GM18858 (cell line): ENCODE measurements around the gene TNNI3K.

Experiments used
- ATAC-seq: cut with Tn5 transposase; IDR thresholded peaks from one replicate; pipeline ENCODE4 v1.9.1; 2021; ENCODE audit not compliant: unreplicated experiment

Gene TNNI3K

GRCh38 chr1:74375376-74375775 is 140.2 kb downstream of the TNNI3K start:
- ATAC-seq = no peak

GRCh38 chr1:74380252-74380651 is 145.1 kb downstream of the TNNI3K start:
- ATAC-seq = no peak

GRCh38 chr1:74388855-74389254 is 153.7 kb downstream of the TNNI3K start:
- no peak for ATAC-seq

GRCh38 chr1:74392186-74392585 is 157.0 kb downstream of the TNNI3K start:
- ATAC-seq = no peak

- no peak for ATAC-seq
Measured at GRCh38 chr1:74392840-74393239, 157.7 kb downstream of the TNNI3K start.

- ATAC-seq = no peak
Measured at GRCh38 chr1:74395571-74395970, 160.4 kb downstream of the TNNI3K start.

- ATAC-seq = no peak
Measured at GRCh38 chr1:74396462-74396861, 161.3 kb downstream of the TNNI3K start.

- ATAC-seq = peak; percentile 58
Measured at GRCh38 chr1:74396933-74397332, 161.7 kb downstream of the TNNI3K start.

- ATAC-seq = peak; percentile 69
Measured at GRCh38 chr1:74399249-74399648, 164.1 kb downstream of the TNNI3K start.

- ATAC-seq = no peak
Measured at GRCh38 chr1:74402873-74403272, 167.7 kb downstream of the TNNI3K start.

- ATAC-seq = no peak
Measured at GRCh38 chr1:74403606-74404005, 168.4 kb downstream of the TNNI3K start.

- ATAC-seq = no peak
Measured at GRCh38 chr1:74406759-74407158, 171.6 kb downstream of the TNNI3K start.

- ATAC-seq = no peak
Measured at GRCh38 chr1:74407902-74408301, 172.7 kb downstream of the TNNI3K start.

- ATAC-seq = no peak
Measured at GRCh38 chr1:74412244-74412643, 177.1 kb downstream of the TNNI3K start.

GRCh38 chr1:74415935-74416334 is 180.7 kb downstream of the TNNI3K start:
- no peak for ATAC-seq

GRCh38 chr1:74419611-74420010 is 184.4 kb downstream of the TNNI3K start:
- ATAC-seq = no peak

- no peak for ATAC-seq
Measured at GRCh38 chr1:74420467-74420866, 185.3 kb downstream of the TNNI3K start.

GRCh38 chr1:74422421-74423292 is 187.5 kb downstream of the TNNI3K start:
- no peak for ATAC-seq

- ATAC-seq = no peak
Measured at GRCh38 chr1:74423471-74423870, 188.3 kb downstream of the TNNI3K start.

- ATAC-seq = no peak
Measured at GRCh38 chr1:74425676-74426075, 190.5 kb downstream of the TNNI3K start.

- no peak for ATAC-seq
Measured at GRCh38 chr1:74426208-74426937, 191.2 kb downstream of the TNNI3K start.

- no peak for ATAC-seq
Measured at GRCh38 chr1:74427681-74428080, 192.5 kb downstream of the TNNI3K start.
